Measurements from ENCODE around the gene TENM4. TPM values are rescaled to one million over a fixed set of nuclear protein-coding genes. Genes with fewer than 3 reads are reported as not detected.

Gene TENM4
- total and polyA plus RNA-seq, 10 of the 15 experiments (the other 5 are each of a cell fraction or from before 2014, with no cell fraction given) = 0.03 to 0.12 (median 0.06) TPM; not detected in 7

- ChIA-PET POLR2A (no interaction called here), SMC1A (ENCODE audit: uncharacterized antibody, unreplicated experiment) (interaction anchor here (1.0 kb wide), 1 partner anchor 91 kb away, joined by 3 read pairs; no protein-coding TSS in a partner anchor), RAD21 (ENCODE audit: unreplicated experiment) (no interaction called here), CTCF (interaction anchor here (1.0 kb wide), 1 partner anchor 189 kb away, joined by 3 read pairs; no protein-coding TSS in a partner anchor)
- Histone ChIP-seq H3K27me3 (replicated peaks in 1 of 2; ENCODE audit: control insufficient read depth in 2 of 2, insufficient read depth in 2 of 2, low read length in 1 of 2) (peaks cover 0 to 2% of the 10 kb centered on the region in 2 experiments; a peak in 2 of 4 replicates), H3K9ac (ENCODE audit: control insufficient read depth, insufficient read depth, low read length) (no peak overlapping the region), H3K79me2 (ENCODE audit: control insufficient read depth, insufficient read depth, low read length) (no peaks in the 10 kb centered on the region), H3K9me3 (replicated peaks; ENCODE audit: control insufficient read depth, insufficient read depth, low read length) (no peaks in the 10 kb centered on the region), H3K4me1 (ENCODE audit: control insufficient read depth, insufficient read depth, low read length) (no peaks in the 10 kb centered on the region), H4K20me1 (ENCODE audit: control insufficient read depth, insufficient read depth) (no peaks in the 10 kb centered on the region), H3K4me2 (ENCODE audit: control insufficient read depth, insufficient read depth) (no peak overlapping the region), H3K4me3 (no peak overlapping the region), H3K36me3 (ENCODE audit: control insufficient read depth in 2 of 2, insufficient read depth in 2 of 2, low read length in 1 of 2) (no peaks in the 10 kb centered on the region), H3K27ac (ENCODE audit: control insufficient read depth, insufficient read depth) (no peak overlapping the region), H2AFZ (ENCODE audit: control insufficient read depth, low read depth, low read length) (no peak overlapping the region)
- DNase-seq (ENCODE audit: low read depth, low spot score) (no peak), FAIRE-seq (no peak), ATAC-seq (no peak)
- in situ Hi-C loops (cut with MboI) (no loop called here), intact Hi-C loops (cut with micrococcal nuclease; ENCODE audit: unreplicated experiment) (no loop called here)
- 39% methylated on average over 5 of the region's 5 CpGs for WGBS (ENCODE audit: insufficient coverage, insufficient replicate concordance, low lambda C conversion rate, missing lambda C conversion rate)
- no TSS peak for BruUV-seq (replicated peaks)
- TF ChIP-seq ZNF217 (IDR thresholded peaks at IDR 0.05) (no peak), RBBP5 (conservative IDR thresholded peaks at IDR 0.05) (no peak), KAT2A (conservative IDR thresholded peaks at IDR 0.05; ENCODE audit: control insufficient read depth, low read depth, low read length) (no peak), MLLT1 (IDR thresholded peaks at IDR 0.05) (no peak), ZNF274 (IDR thresholded peaks at IDR 0.05; ENCODE audit: insufficient read depth, insufficient read length) (no peak), YY1 (IDR thresholded peaks at IDR 0.05; ENCODE audit: low read depth, low read length) (no peak), SUZ12 (IDR thresholded peaks at IDR 0.05; ENCODE audit: unreplicated experiment) (no peak), LARP7 (IDR thresholded peaks at IDR 0.05) (no peak), JUNB (IDR thresholded peaks at IDR 0.05) (no peak), ZBTB40 (IDR thresholded peaks at IDR 0.05; ENCODE audit: borderline replicate concordance) (no peak), BCL3 (IDR thresholded peaks at IDR 0.05; ENCODE audit: borderline replicate concordance, insufficient read depth, low read depth, low read length, poor library complexity, severe bottlenecking) (no peak), ZNF687 (IDR thresholded peaks at IDR 0.05) (no peak), MAX (IDR thresholded peaks at IDR 0.05; ENCODE audit: low read depth, low read length) (no peak), BACH1 (IDR thresholded peaks at IDR 0.05; ENCODE audit: borderline replicate concordance) (no peak)
Observed at GRCh38 chr11:78835646-78836045, 605.2 kb downstream of the TENM4 start.
